Measurements from ENCODE around the gene PIEZO2.

PIEZO2 gene

GRCh38 chr18:11081009-11081532 lies 68.3 kb downstream of the PIEZO2 start:
- in situ Hi-C loops (cut with MboI; ENCODE audit: low sequenced_read_pairs), result no loop called here

GRCh38 chr18:11078491-11078890 lies 70.9 kb downstream of the PIEZO2 start:
- Histone ChIP-seq H3K4me1 (no peaks in the 10 kb centered on the region), H3K27me3 (ENCODE audit: low read depth) (no peaks in the 10 kb centered on the region), H3K4me3 (no peak overlapping the region), H3K9me3 (no peaks in the 10 kb centered on the region), H3K36me3 (replicated peaks) (no peaks in the 10 kb centered on the region)
- no peak for DNase-seq (ENCODE audit: low spot score in 2 of 2)
- in situ Hi-C loops (cut with MboI; ENCODE audit: low sequenced_read_pairs), result no loop called here

More at GRCh38 chr18:11081009-11081532, 68.3 kb downstream of the PIEZO2 start:
- no peaks in the 10 kb centered on the region for H3K4me1 ChIP-seq
- no peak overlapping the region for H3K4me3 ChIP-seq
- DNase-seq (ENCODE audit: low spot score in 2 of 2), result no peak
- H3K36me3 ChIP-seq (replicated peaks), result no peaks in the 10 kb centered on the region
- no peaks in the 10 kb centered on the region for H3K27me3 ChIP-seq (ENCODE audit: low read depth)
- H3K9me3 ChIP-seq, result no peaks in the 10 kb centered on the region

GRCh38 chr18:11077548-11078187 lies 71.7 kb downstream of the PIEZO2 start:
- no peaks in the 10 kb centered on the region for H3K36me3 ChIP-seq (replicated peaks)
- no peaks in the 10 kb centered on the region for H3K27me3 ChIP-seq (ENCODE audit: low read depth)
- H3K9me3 ChIP-seq, result no peaks in the 10 kb centered on the region
- no peaks in the 10 kb centered on the region for H3K4me1 ChIP-seq
- DNase-seq (ENCODE audit: low spot score in 2 of 2), result no peak
- H3K4me3 ChIP-seq, result no peak overlapping the region
- in situ Hi-C loops (cut with MboI; ENCODE audit: low sequenced_read_pairs), result no loop called here

- Histone ChIP-seq H3K9me3 (no peaks in the 10 kb centered on the region; the same call in 1 of the 2 replicates), H3K4me1 (no peaks in the 10 kb centered on the region), H3K27me3 (ENCODE audit: low read depth) (no peaks in the 10 kb centered on the region), H3K36me3 (replicated peaks) (no peaks in the 10 kb centered on the region), H3K4me3 (no peak overlapping the region)
- no peak for DNase-seq (ENCODE audit: low spot score in 2 of 2)
- in situ Hi-C loops (cut with MboI; ENCODE audit: low sequenced_read_pairs), result no loop called here
Observed at GRCh38 chr18:11074889-11075288, 74.5 kb downstream of the PIEZO2 start.

GRCh38 chr18:11073971-11074370 lies 75.4 kb downstream of the PIEZO2 start:
- Histone ChIP-seq H3K4me3 (no peak overlapping the region), H3K4me1 (no peaks in the 10 kb centered on the region), H3K36me3 (replicated peaks) (no peaks in the 10 kb centered on the region), H3K9me3 (no peaks in the 10 kb centered on the region; the same call in 1 of the 2 replicates), H3K27me3 (ENCODE audit: low read depth) (no peaks in the 10 kb centered on the region)
- in situ Hi-C loops (cut with MboI; ENCODE audit: low sequenced_read_pairs), result no loop called here
- no peak for DNase-seq (ENCODE audit: low spot score in 2 of 2)

GRCh38 chr18:11072632-11073031 lies 76.7 kb downstream of the PIEZO2 start:
- H3K36me3 ChIP-seq (replicated peaks), result no peaks in the 10 kb centered on the region
- no peaks in the 10 kb centered on the region; the same call in 1 of the 2 replicates for H3K9me3 ChIP-seq
- no peak overlapping the region for H3K4me3 ChIP-seq
- no peaks in the 10 kb centered on the region for H3K27me3 ChIP-seq (ENCODE audit: low read depth)
- in situ Hi-C loops (cut with MboI; ENCODE audit: low sequenced_read_pairs), result no loop called here
- DNase-seq (ENCODE audit: low spot score in 2 of 2), result no peak
- H3K4me1 ChIP-seq, result no peaks in the 10 kb centered on the region

GRCh38 chr18:11071300-11071699 lies 78.1 kb downstream of the PIEZO2 start:
- in situ Hi-C loops (cut with MboI; ENCODE audit: low sequenced_read_pairs), result no loop called here
- H3K36me3 ChIP-seq (replicated peaks), result no peaks in the 10 kb centered on the region
- DNase-seq (ENCODE audit: low spot score in 2 of 2), result no peak
- H3K9me3 ChIP-seq, result no peaks in the 10 kb centered on the region; the same call in 1 of the 2 replicates
- no peaks in the 10 kb centered on the region for H3K4me1 ChIP-seq
- H3K27me3 ChIP-seq (ENCODE audit: low read depth), result no peaks in the 10 kb centered on the region
- no peak overlapping the region for H3K4me3 ChIP-seq

GRCh38 chr18:11070593-11070992 lies 78.8 kb downstream of the PIEZO2 start:
- Histone ChIP-seq H3K27me3 (ENCODE audit: low read depth) (no peaks in the 10 kb centered on the region), H3K4me1 (no peaks in the 10 kb centered on the region), H3K9me3 (no peaks in the 10 kb centered on the region; the same call in 1 of the 2 replicates), H3K36me3 (replicated peaks) (no peaks in the 10 kb centered on the region), H3K4me3 (no peak overlapping the region)
- DNase-seq (ENCODE audit: low spot score in 2 of 2), result no peak
- in situ Hi-C loops (cut with MboI; ENCODE audit: low sequenced_read_pairs), result no loop called here

GRCh38 chr18:11066038-11066437 lies 83.3 kb downstream of the PIEZO2 start:
- DNase-seq (ENCODE audit: low spot score in 2 of 2), result no peak
- H3K9me3 ChIP-seq, result no peaks in the 10 kb centered on the region; the same call in 1 of the 2 replicates
- no peak overlapping the region for H3K4me3 ChIP-seq
- H3K36me3 ChIP-seq (replicated peaks), result no peaks in the 10 kb centered on the region
- in situ Hi-C loops (cut with MboI; ENCODE audit: low sequenced_read_pairs), result no loop called here
- no peaks in the 10 kb centered on the region for H3K27me3 ChIP-seq (ENCODE audit: low read depth)
- H3K4me1 ChIP-seq, result no peaks in the 10 kb centered on the region

- H3K4me1 ChIP-seq, result no peaks in the 10 kb centered on the region
- in situ Hi-C loops (cut with MboI; ENCODE audit: low sequenced_read_pairs), result no loop called here
- H3K36me3 ChIP-seq (replicated peaks), result no peaks in the 10 kb centered on the region
- no peak for DNase-seq (ENCODE audit: low spot score in 2 of 2)
- H3K27me3 ChIP-seq (ENCODE audit: low read depth), result no peaks in the 10 kb centered on the region
- no peak overlapping the region for H3K4me3 ChIP-seq
- no peaks in the 10 kb centered on the region; the same call in 1 of the 2 replicates for H3K9me3 ChIP-seq
Observed at GRCh38 chr18:11064727-11065460, 84.5 kb downstream of the PIEZO2 start.

- Histone ChIP-seq H3K9me3 (no peaks in the 10 kb centered on the region; the same call in 1 of the 2 replicates), H3K36me3 (replicated peaks) (no peaks in the 10 kb centered on the region), H3K27me3 (ENCODE audit: low read depth) (no peaks in the 10 kb centered on the region), H3K4me1 (no peaks in the 10 kb centered on the region), H3K4me3 (no peak overlapping the region)
- no peak for DNase-seq (ENCODE audit: low spot score in 2 of 2)
- in situ Hi-C loops (cut with MboI; ENCODE audit: low sequenced_read_pairs), result no loop called here
Observed at GRCh38 chr18:11064106-11064505, 85.3 kb downstream of the PIEZO2 start.

- DNase-seq (ENCODE audit: low spot score in 2 of 2), result no peak
- in situ Hi-C loops (cut with MboI; ENCODE audit: low sequenced_read_pairs), result no loop called here
Observed at GRCh38 chr18:11055721-11056120, 93.6 kb downstream of the PIEZO2 start.

GRCh38 chr18:11054497-11054896 lies 94.9 kb downstream of the PIEZO2 start:
- Histone ChIP-seq H3K4me3 (no peak overlapping the region), H3K36me3 (replicated peaks) (no peaks in the 10 kb centered on the region), H3K27me3 (ENCODE audit: low read depth) (no peaks in the 10 kb centered on the region), H3K4me1 (no peaks in the 10 kb centered on the region), H3K9me3 (no peaks in the 10 kb centered on the region)
- in situ Hi-C loops (cut with MboI; ENCODE audit: low sequenced_read_pairs), result no loop called here
- no peak for DNase-seq (ENCODE audit: low spot score in 2 of 2)

More at GRCh38 chr18:11055721-11056120, 93.6 kb downstream of the PIEZO2 start:
- Histone ChIP-seq H3K9me3 (no peaks in the 10 kb centered on the region), H3K27me3 (ENCODE audit: low read depth) (no peaks in the 10 kb centered on the region), H3K4me3 (no peak overlapping the region), H3K4me1 (no peaks in the 10 kb centered on the region), H3K36me3 (replicated peaks) (no peaks in the 10 kb centered on the region)

- Histone ChIP-seq H3K4me3 (no peak overlapping the region), H3K4me1 (no peaks in the 10 kb centered on the region), H3K36me3 (replicated peaks) (no peaks in the 10 kb centered on the region), H3K9me3 (no peaks in the 10 kb centered on the region), H3K27me3 (ENCODE audit: low read depth) (no peaks in the 10 kb centered on the region)
- no peak for DNase-seq (ENCODE audit: low spot score in 2 of 2)
- in situ Hi-C loops (cut with MboI; ENCODE audit: low sequenced_read_pairs), result no loop called here
Observed at GRCh38 chr18:11053293-11053692, 96.1 kb downstream of the PIEZO2 start.
